GM21825 (cell line): ENCODE data around the gene ABCA2.

Experiments used
- ATAC-seq: cut with Tn5 transposase; IDR thresholded peaks from one replicate; pipeline ENCODE4 v1.9.1; 2021; ENCODE audit warnings: mild to moderate bottlenecking, moderate library complexity; ENCODE audit not compliant: unreplicated experiment

Gene ABCA2

GRCh38 chr9:136983167-136983566 lies 44.9 kb downstream of the ABCA2 start:
- ATAC-seq = no peak

- ATAC-seq = no peak
These were observed 45.6 kb downstream of the ABCA2 start, which contains the start of gene LCNL1 for GRCh38 chr9:136982232-136983051. Gene LCNL1, plus strand, starts transcription at chr9:136982993. Its CDS starts 594 bp downstream, at chr9:136983587.

- ATAC-seq = no peak
These were observed 46.3 kb downstream of the ABCA2 start for GRCh38 chr9:136981588-136982231.

- no peak for ATAC-seq
These were observed 47.2 kb downstream of the ABCA2 start for GRCh38 chr9:136980669-136981478.

- no peak for ATAC-seq
These were observed 48.1 kb downstream of the ABCA2 start for GRCh38 chr9:136979769-136980587.

GRCh38 chr9:136978865-136979544 lies 49.0 kb downstream of the ABCA2 start:
- no peak for ATAC-seq

- ATAC-seq = no peak
These were observed 49.8 kb downstream of the ABCA2 start for GRCh38 chr9:136978073-136978864.

- ATAC-seq = no peak
These were observed 50.4 kb downstream of the ABCA2 start for GRCh38 chr9:136977649-136978072.

GRCh38 chr9:136977223-136977622 lies 50.8 kb downstream of the ABCA2 start, which contains the start of gene PTGDS:
Gene PTGDS, plus strand, starts transcription at chr9:136977504. Its CDS starts 75 bp downstream, at chr9:136977579.
- ATAC-seq = no peak

GRCh38 chr9:136975644-136976043 lies 52.4 kb downstream of the ABCA2 start:
- no peak for ATAC-seq

- ATAC-seq = no peak
These were observed 53.1 kb downstream of the ABCA2 start for GRCh38 chr9:136974817-136975535.

- no peak for ATAC-seq
These were observed 54.1 kb downstream of the ABCA2 start for GRCh38 chr9:136973618-136974617.

- ATAC-seq = no peak
These were observed 55.3 kb downstream of the ABCA2 start for GRCh38 chr9:136972743-136973142.

- no peak for ATAC-seq
These were observed 55.7 kb downstream of the ABCA2 start for GRCh38 chr9:136972335-136972734.

GRCh38 chr9:136971746-136972145 lies 56.3 kb downstream of the ABCA2 start:
- ATAC-seq = no peak

GRCh38 chr9:136970361-136970760 lies 57.7 kb downstream of the ABCA2 start:
- ATAC-seq = no peak

- ATAC-seq = no peak
These were observed 58.3 kb downstream of the ABCA2 start for GRCh38 chr9:136969774-136970173.
